SK-N-SH (cell line): Measurements from ENCODE around the gene CNPPD1. TPM values are rescaled to one million over a fixed set of nuclear protein-coding genes. Genes with fewer than 3 reads are reported as not detected.

Experiments used
- CTCF ChIA-PET: fragments of 300-600, 350-600 bp; formaldehyde crosslinking; extraction: SDS; loops from one replicate; lab custom pipeline; 2021; lab: Yijun Ruan, JAX
- POLR2A ChIA-PET: fragments of 350-600 bp; sonication (Branson Sonifier 250); formaldehyde crosslinking; extraction: SDS; loops from one replicate; lab custom pipeline; 2020; ENCODE audit warnings: antibody characterized with exemption, inconsistent platforms; lab: Yijun Ruan, JAX
- DNase-seq: peaks from one replicate; pipeline ENCODE4 v3.0.0; 2012
- H2AFZ ChIP-seq: fragments of 200-600 bp; sonication (generic); 2 replicates; pipeline ENCODE4 v1.8.1; 2016; ENCODE audit warnings: antibody characterized with exemption, mild to moderate bottlenecking, low read depth
- H3F3A ChIP-seq: fragments of 200-600 bp; sonication (generic); replicated peaks from 2 replicates; pipeline ENCODE3; 2016; ENCODE audit warnings: antibody characterized with exemption, mild to moderate bottlenecking; ENCODE audit not compliant: insufficient read depth
- H3K27ac ChIP-seq, 2 experiments: fragments of 200-500 bp in 1 of 2; fragments of 200-600 bp in 1 of 2; sonication (Bioruptor generic) in 1 of 2; sonication (generic), shearing (Covaris generic) in 1 of 2; 2 replicates each; pipeline versions ENCODE4 v1.5.1 to v1.6.1; 2014 to 2016; ENCODE audit warnings: low read depth in 2 of 2, inconsistent platforms in 1 of 2, low read length in 1 of 2, mild to moderate bottlenecking in 1 of 2, mixed read lengths in 1 of 2
- H3K27me3 ChIP-seq: fragments of 200-600 bp; sonication (generic), shearing (Covaris generic); 2 replicates; pipeline ENCODE4 v1.6.1; 2016; ENCODE audit warnings: mixed run types; ENCODE audit not compliant: insufficient read depth
- H3K36me3 ChIP-seq, 2 experiments: fragments of 200-500 bp in 1 of 2; fragments of 200-600 bp in 1 of 2; sonication (Bioruptor generic) in 1 of 2; sonication (generic) in 1 of 2; replicated peaks in 1 of 2; 2 replicates each; pipeline versions ENCODE3 to v1.5.1; 2014 to 2016; ENCODE audit warnings: low read length in 1 of 2, mild to moderate bottlenecking in 1 of 2; ENCODE audit not compliant: insufficient read depth in 2 of 2, control insufficient read depth in 1 of 2
- H3K4me1 ChIP-seq, 2 experiments: fragments of 200-500 bp in 1 of 2; fragments of 200-600 bp in 1 of 2; sonication (Bioruptor generic) in 1 of 2; sonication (generic), shearing (Covaris generic) in 1 of 2; 2 replicates each; pipeline versions ENCODE4 v1.5.1 to v1.6.1; 2014 to 2016; ENCODE audit warnings: low read depth in 1 of 2, low read length in 1 of 2, mixed run types in 1 of 2; ENCODE audit not compliant: insufficient read depth in 2 of 2, control insufficient read depth in 1 of 2
- H3K4me2 ChIP-seq: fragments of 200-600 bp; sonication (generic), shearing (Covaris generic); 2 replicates; pipeline ENCODE4 v1.6.1; 2017; ENCODE audit warnings: mixed run types
- H3K4me3 ChIP-seq, 2 experiments: fragments of 200-500 bp in 1 of 2; fragments of 200-600 bp in 1 of 2; sonication (Bioruptor generic) in 1 of 2; sonication (generic), shearing (Covaris generic) in 1 of 2; 2 replicates each; pipeline versions ENCODE4 v1.5.1 to v1.8.1; 2014 to 2016; ENCODE audit warnings: low read depth in 2 of 2, inconsistent platforms in 1 of 2, low read length in 1 of 2, mild to moderate bottlenecking in 1 of 2, mixed read lengths in 1 of 2, moderate library complexity in 1 of 2
- H3K79me2 ChIP-seq: fragments of 200-600 bp; sonication (generic); 2 replicates; pipeline ENCODE4 v1.8.1; 2017; ENCODE audit warnings: mild to moderate bottlenecking; ENCODE audit not compliant: insufficient read depth
- H3K9ac ChIP-seq: fragments of 200-600 bp; sonication (generic); 2 replicates; pipeline ENCODE4 v1.6.1; 2017; ENCODE audit warnings: mixed run types
- H3K9me2 ChIP-seq: fragments of 200-600 bp; sonication (generic); 2 replicates; pipeline ENCODE4 v1.6.1; 2017; ENCODE audit warnings: mixed run types
- H3K9me3 ChIP-seq: fragments of 200-600 bp; sonication (generic); 2 replicates; pipeline ENCODE4 v1.6.1; 2017; ENCODE audit warnings: mixed run types, mild to moderate bottlenecking, moderate library complexity
- H4K20me1 ChIP-seq: fragments of 200-600 bp; sonication (generic); 2 replicates; pipeline ENCODE4 v1.6.1; 2017; ENCODE audit warnings: mild to moderate bottlenecking, mixed run types; ENCODE audit not compliant: insufficient read depth
- CHD2 ChIP-seq: fragments of 150-350 bp; IDR thresholded peaks from 2 replicates; pipeline ENCODE4 v1.6.1; 2018; ENCODE audit warnings: low read length; ENCODE audit not compliant: partially characterized antibody
- EP300 ChIP-seq, 2 experiments: IDR thresholded peaks; 2 replicates each; pipeline versions ENCODE4 v1.4.0 to v1.6.1; 2012; ENCODE audit warnings: borderline replicate concordance in 1 of 2, low read depth in 1 of 2, low read length in 1 of 2
- FOSL2 ChIP-seq: IDR thresholded peaks from 2 replicates; pipeline ENCODE4 v1.4.0; 2012; ENCODE audit warnings: low read depth, mild to moderate bottlenecking, moderate library complexity, borderline replicate concordance
- FOXM1 ChIP-seq: IDR thresholded peaks from 2 replicates; pipeline ENCODE4 v1.4.0; 2012; ENCODE audit warnings: low read depth, mild to moderate bottlenecking
- GABPA ChIP-seq: IDR thresholded peaks from 2 replicates; pipeline ENCODE4 v1.4.0; 2012; ENCODE audit warnings: low read depth, mild to moderate bottlenecking
- NFIC ChIP-seq: IDR thresholded peaks from 2 replicates; pipeline ENCODE4 v1.4.0; 2012; ENCODE audit warnings: borderline replicate concordance
- NRF1 ChIP-seq: IDR thresholded peaks from 2 replicates; pipeline ENCODE4 v1.6.1; 2012; ENCODE audit warnings: low read depth, mild to moderate bottlenecking, low read length
- POLR2AphosphoS5 ChIP-seq: IDR thresholded peaks from 2 replicates; pipeline ENCODE4 v1.6.1; 2012; ENCODE audit warnings: low read depth, low read length
- RAD21 ChIP-seq: IDR thresholded peaks from 2 replicates; pipeline ENCODE4 v1.6.1; 2012; ENCODE audit warnings: mild to moderate bottlenecking, low read length
- SIN3A ChIP-seq: IDR thresholded peaks from 2 replicates; pipeline ENCODE4 v1.6.1; 2012; ENCODE audit warnings: low read depth, mild to moderate bottlenecking, low read length, moderate library complexity, borderline replicate concordance
- SMC3 ChIP-seq: IDR thresholded peaks from 2 replicates; pipeline ENCODE4 v1.6.1; 2012; ENCODE audit warnings: low read depth, low read length, improper control_type of control experiment
- TEAD4 ChIP-seq: IDR thresholded peaks from 2 replicates; pipeline ENCODE4 v1.4.0; 2012; ENCODE audit warnings: mild to moderate bottlenecking, borderline replicate concordance; ENCODE audit not compliant: insufficient read depth
- YY1 ChIP-seq: IDR thresholded peaks from 2 replicates; pipeline ENCODE4 v1.4.0; 2012; ENCODE audit warnings: low read depth, mild to moderate bottlenecking
- WGBS: methylation state at CpG from one replicate; pipeline ENCODE4 v1.1.6; 2017; ENCODE audit warnings: low lambda C conversion rate; 5-methylcytosine and 5-hydroxymethylcytosine counted together
- polyA plus RNA-seq, 3 experiments: library from polyadenylated mRNA; depleted of rRNA; stranded (reverse); fragments of >200 nt; gene quantifications; 2 replicates each; pipeline ENCODE4 v1.2.3, GENCODE V29; 2012
- TF ChIP-seq, protein P1 (sequence below): IDR thresholded peaks from 2 replicates; pipeline ENCODE4 v1.6.1; 2012; ENCODE audit warnings: mild to moderate bottlenecking, low read depth, low read length, moderate library complexity
- TF ChIP-seq, protein P2 (sequence below): IDR thresholded peaks from 2 replicates; pipeline ENCODE4 v1.4.0; 2012; ENCODE audit warnings: low read depth, borderline replicate concordance
- TF ChIP-seq, protein P3 (sequence below): fragments of 150-350 bp; IDR thresholded peaks from 2 replicates; pipeline ENCODE4 v1.6.1; 2016; ENCODE audit warnings: mild to moderate bottlenecking, low read depth, low read length
- TF ChIP-seq, protein P4 (sequence below): IDR thresholded peaks from 2 replicates; pipeline ENCODE4 v1.4.0; 2012; ENCODE audit warnings: low read depth
- TF ChIP-seq, protein P5 (sequence below): fragments of 200-600 bp; sonication (generic); IDR thresholded peaks from 2 replicates; pipeline ENCODE4 v1.6.1; 2017; ENCODE audit warnings: antibody characterized with exemption, mild to moderate bottlenecking, moderate library complexity

Gene CNPPD1
- polyA plus RNA-seq, 1 of the 3 experiments (the other 2 are of a cell fraction) = 75.9 TPM

DNA sequence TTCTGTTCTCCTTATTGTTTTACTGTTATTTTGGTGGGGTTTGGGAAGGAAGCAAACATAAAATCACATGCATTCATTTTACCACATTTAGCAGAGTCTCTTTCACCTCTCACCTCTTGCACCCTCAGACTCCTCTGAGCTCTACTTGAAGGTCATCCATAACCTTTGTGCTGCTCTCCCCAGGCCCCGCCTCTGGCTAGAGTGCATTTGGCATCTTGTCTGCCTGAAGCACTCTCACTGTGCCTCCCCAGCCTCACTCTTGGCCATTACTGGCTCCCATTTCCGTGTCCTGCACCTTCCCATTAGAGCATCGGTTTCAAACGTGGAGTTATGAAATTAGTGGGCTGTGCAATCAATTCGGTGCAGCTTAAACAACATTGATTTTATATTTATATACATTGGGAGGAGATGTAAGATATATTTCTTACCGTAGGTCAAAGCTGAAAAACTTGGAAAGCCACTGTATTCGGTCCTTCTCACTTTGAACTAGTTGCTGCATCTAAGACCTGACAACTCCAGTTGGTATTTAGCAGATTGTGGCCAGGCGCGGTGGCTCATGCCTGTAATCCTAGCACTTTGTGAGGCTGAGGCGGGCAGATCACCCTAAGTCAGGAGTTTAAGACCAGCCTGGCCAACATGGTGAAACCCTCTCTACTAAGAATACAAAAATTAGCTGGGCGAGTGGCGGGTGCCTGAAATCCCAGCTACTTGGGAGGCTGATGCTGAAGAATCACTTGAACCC, 22.9 kb upstream of the CNPPD1 start:
- Histone ChIP-seq H3K9me2 (no peaks in the 10 kb centered on the region), H3K36me3 (no peaks in the 10 kb centered on the region), H3K9ac (no peak overlapping the region), H3K27ac (no peak overlapping the region), H3K9me3 (no peaks in the 10 kb centered on the region), H3K4me1 (no peaks in the 10 kb centered on the region), H3F3A (no peaks in the 10 kb centered on the region), H3K4me2 (no peak overlapping the region), H4K20me1 (no peaks in the 10 kb centered on the region), H3K27me3 (peaks cover 8% of the 10 kb centered on the region; the same call in 1 of the 2 replicates), H2AFZ (no peak overlapping the region), H3K4me3 (no peak overlapping the region), H3K79me2 (no peaks in the 10 kb centered on the region)
- 72% methylated on average over 12 of the region's 12 CpGs for WGBS
- TF ChIP-seq FOSL2 (no peak), NRF1 (no peak), RAD21 (no peak), POLR2AphosphoS5 (no peak), EP300 (IDR thresholded peaks at IDR 0.05; ENCODE audit: borderline replicate concordance in 1 of 2, low read depth in 1 of 2, low read length in 1 of 2) (no peak), CHD2 (no peak), SMC3 (no peak), NFIC (no peak), TEAD4 (no peak), GABPA (no peak), SIN3A (no peak), YY1 (no peak), FOXM1 (no peak)
- TF ChIP-seq, protein P1, sequence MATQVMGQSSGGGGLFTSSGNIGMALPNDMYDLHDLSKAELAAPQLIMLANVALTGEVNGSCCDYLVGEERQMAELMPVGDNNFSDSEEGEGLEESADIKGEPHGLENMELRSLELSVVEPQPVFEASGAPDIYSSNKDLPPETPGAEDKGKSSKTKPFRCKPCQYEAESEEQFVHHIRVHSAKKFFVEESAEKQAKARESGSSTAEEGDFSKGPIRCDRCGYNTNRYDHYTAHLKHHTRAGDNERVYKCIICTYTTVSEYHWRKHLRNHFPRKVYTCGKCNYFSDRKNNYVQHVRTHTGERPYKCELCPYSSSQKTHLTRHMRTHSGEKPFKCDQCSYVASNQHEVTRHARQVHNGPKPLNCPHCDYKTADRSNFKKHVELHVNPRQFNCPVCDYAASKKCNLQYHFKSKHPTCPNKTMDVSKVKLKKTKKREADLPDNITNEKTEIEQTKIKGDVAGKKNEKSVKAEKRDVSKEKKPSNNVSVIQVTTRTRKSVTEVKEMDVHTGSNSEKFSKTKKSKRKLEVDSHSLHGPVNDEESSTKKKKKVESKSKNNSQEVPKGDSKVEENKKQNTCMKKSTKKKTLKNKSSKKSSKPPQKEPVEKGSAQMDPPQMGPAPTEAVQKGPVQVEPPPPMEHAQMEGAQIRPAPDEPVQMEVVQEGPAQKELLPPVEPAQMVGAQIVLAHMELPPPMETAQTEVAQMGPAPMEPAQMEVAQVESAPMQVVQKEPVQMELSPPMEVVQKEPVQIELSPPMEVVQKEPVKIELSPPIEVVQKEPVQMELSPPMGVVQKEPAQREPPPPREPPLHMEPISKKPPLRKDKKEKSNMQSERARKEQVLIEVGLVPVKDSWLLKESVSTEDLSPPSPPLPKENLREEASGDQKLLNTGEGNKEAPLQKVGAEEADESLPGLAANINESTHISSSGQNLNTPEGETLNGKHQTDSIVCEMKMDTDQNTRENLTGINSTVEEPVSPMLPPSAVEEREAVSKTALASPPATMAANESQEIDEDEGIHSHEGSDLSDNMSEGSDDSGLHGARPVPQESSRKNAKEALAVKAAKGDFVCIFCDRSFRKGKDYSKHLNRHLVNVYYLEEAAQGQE = no peak
- TF ChIP-seq, protein P2, sequence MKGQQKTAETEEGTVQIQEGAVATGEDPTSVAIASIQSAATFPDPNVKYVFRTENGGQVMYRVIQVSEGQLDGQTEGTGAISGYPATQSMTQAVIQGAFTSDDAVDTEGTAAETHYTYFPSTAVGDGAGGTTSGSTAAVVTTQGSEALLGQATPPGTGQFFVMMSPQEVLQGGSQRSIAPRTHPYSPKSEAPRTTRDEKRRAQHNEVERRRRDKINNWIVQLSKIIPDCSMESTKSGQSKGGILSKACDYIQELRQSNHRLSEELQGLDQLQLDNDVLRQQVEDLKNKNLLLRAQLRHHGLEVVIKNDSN = no peak
- TF ChIP-seq, protein P3, sequence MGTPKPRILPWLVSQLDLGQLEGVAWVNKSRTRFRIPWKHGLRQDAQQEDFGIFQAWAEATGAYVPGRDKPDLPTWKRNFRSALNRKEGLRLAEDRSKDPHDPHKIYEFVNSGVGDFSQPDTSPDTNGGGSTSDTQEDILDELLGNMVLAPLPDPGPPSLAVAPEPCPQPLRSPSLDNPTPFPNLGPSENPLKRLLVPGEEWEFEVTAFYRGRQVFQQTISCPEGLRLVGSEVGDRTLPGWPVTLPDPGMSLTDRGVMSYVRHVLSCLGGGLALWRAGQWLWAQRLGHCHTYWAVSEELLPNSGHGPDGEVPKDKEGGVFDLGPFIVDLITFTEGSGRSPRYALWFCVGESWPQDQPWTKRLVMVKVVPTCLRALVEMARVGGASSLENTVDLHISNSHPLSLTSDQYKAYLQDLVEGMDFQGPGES = no peak
- TF ChIP-seq, protein P4, sequence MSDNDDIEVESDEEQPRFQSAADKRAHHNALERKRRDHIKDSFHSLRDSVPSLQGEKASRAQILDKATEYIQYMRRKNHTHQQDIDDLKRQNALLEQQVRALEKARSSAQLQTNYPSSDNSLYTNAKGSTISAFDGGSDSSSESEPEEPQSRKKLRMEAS = no peak
- TF ChIP-seq, protein P5, sequence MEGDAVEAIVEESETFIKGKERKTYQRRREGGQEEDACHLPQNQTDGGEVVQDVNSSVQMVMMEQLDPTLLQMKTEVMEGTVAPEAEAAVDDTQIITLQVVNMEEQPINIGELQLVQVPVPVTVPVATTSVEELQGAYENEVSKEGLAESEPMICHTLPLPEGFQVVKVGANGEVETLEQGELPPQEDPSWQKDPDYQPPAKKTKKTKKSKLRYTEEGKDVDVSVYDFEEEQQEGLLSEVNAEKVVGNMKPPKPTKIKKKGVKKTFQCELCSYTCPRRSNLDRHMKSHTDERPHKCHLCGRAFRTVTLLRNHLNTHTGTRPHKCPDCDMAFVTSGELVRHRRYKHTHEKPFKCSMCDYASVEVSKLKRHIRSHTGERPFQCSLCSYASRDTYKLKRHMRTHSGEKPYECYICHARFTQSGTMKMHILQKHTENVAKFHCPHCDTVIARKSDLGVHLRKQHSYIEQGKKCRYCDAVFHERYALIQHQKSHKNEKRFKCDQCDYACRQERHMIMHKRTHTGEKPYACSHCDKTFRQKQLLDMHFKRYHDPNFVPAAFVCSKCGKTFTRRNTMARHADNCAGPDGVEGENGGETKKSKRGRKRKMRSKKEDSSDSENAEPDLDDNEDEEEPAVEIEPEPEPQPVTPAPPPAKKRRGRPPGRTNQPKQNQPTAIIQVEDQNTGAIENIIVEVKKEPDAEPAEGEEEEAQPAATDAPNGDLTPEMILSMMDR = no peak
- ChIA-PET CTCF (interaction anchor here (0.6 to 1.6 kb wide), 5 partner anchors 23 to 316 kb away, joined by 3 to 9 read pairs (median 3); partner anchors contain the start of gene CNPPD1), POLR2A (no interaction called here)
- DNase-seq = no peak
